Globus pallidus (tissue), 1 donor: Measurements from ENCODE around the gene CACNA1A.

Experiments used
- DNase-seq: peaks from one replicate; pipeline ENCODE4 v3.0.0-alpha.2; 2015; ENCODE audit warnings: low spot score

CACNA1A gene

GRCh38 chr19:13493516-13494310, 12.6 kb downstream of the CACNA1A start:
- no peak for DNase-seq

GRCh38 chr19:13492128-13492527, 14.2 kb downstream of the CACNA1A start:
- DNase-seq: no peak

DNA sequence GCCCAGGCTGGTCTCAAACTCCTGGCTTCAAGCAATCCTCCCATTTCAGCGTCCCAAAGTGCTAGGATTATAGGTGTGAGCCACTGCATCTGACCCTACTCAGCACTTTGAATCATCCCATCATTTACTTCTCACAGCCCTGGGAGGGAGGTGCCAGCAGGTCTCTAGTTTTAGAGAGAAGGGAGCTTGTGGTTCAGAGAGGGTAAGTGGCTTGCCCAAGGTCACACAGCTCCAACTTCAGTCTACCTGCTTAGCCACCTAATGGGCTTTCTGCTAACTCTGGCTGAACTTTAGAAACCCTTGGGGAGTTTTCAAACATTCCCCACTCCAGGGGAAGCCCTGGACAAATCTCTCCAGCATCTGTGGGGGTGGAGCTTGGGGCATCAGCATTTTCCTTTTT, 18.3 kb downstream of the CACNA1A start:
- no peak for DNase-seq

DNA sequence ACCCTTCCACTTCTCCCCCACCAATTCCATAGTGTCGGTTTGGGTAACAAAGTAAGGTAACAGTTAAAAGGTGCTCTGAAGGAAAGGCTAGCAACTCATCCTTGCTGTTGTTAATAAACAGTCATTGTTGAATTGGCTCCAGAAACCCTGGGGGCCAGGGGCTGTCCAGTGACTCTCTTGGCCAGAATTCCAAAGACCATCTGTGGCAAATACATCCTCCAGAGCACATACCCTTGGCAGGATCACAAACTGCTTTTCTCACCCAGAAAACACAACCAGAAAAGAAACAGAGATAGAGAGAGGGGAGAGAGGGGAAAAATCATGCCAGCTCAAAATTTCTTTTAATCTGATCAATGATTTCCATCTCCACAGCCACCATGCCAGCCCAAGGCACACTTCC, 22.1 kb downstream of the CACNA1A start:
- DNase-seq: no peak

GRCh38 chr19:13483215-13483614, 23.1 kb downstream of the CACNA1A start:
- no peak for DNase-seq

GRCh38 chr19:13478576-13478975, 27.7 kb downstream of the CACNA1A start:
- no peak for DNase-seq

- DNase-seq: no peak
Observed at GRCh38 chr19:13476071-13476470, 30.2 kb downstream of the CACNA1A start.

- DNase-seq: no peak
Observed at GRCh38 chr19:13475044-13475443, 31.2 kb downstream of the CACNA1A start.

DNA sequence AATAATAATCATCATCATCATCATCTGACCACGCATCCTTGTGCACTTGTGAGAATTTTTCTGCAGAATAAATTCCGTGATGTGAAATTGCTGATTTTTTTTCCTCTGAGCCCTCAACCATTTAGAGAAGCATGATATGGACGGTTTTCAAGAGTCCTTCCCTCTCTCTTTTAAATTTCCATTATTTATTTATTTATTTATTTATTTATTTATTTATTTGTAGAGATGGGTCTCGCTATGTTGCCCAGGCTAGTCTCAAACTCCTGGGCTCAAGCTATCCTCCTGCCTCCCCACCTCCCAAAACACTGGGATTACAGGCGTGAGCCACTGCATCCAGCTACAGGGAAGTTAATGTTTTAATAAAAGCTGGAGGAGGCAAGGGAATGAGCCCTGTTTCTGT, 39.6 kb downstream of the CACNA1A start:
- DNase-seq: no peak

DNA sequence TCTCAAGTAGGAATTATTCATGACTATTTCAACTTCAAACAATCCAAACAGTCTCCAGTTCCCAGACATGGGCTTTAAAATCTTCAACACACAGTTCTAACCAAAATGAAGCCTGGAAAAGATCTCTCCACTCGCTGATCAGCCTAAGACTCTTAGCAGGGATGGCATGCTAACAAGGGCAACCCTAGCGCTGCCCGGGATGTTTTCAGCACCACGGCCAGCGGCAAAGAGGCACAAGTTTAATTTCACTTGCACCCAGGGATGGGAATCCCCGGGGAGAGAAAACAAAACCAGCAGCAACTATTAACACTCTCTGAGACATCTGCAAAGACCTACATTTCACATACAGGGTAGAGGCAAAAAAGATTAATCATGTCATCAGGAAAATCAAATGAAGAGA, 43.0 kb downstream of the CACNA1A start:
- DNase-seq: no peak

DNA sequence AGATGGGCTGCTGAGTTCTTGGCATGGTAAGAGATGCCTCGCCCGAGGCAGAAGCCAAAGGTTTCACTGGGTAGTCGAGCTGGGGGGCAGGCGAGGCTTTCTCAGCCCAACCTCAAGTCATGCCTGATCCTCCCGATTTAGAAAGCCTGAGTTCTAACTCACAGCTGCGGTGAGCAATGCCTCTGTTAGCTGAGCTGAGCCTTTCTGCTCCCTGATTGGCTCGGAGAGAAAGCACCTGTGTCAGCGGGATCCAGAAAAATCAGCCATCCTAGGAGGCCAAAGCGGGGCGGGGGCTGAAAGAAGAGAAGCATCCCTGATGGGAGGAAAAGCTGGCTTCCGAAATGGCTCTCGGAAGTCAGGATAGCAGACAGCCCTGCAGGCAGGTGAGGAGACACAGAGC, 44.7 kb downstream of the CACNA1A start:
- DNase-seq: no peak

DNA sequence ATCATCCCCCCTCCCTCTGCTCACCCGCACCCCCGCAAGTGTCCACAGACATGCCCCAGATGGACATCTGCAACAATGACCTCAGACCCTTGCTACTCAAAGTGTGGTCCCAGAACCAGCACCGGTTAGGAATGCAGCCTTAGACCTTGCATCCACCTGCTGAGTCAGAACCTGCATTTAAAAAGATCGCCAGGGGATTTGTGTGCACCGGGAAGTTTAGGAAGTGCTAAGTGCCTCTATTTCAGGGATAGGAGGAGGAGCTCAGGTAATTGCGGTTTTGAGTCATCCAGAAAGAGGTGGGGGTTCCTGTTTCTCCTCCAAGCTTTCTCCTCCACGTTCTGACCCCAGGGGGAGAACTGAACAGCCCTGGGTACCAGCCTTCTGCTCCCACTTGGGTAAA, 46.2 kb downstream of the CACNA1A start:
- DNase-seq: no peak

DNA sequence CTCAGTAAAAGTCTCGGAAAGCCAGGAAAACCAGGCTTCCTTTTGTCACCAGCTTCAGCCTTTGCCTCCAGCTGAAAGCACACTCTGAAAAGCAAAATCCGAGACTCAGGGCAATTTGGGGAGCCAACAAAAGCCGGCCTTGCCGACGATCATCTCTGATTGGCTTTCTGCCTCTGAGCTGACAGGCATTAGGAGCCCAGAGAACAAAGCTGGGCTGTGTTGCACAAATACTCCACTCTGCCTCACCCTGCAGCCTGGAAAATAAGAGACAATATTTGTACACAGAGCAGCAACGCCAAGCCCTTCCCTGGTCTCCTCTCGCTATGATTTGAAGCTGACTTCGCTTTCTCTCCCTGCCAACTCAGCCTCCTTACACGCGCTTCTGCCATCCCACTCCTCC, 46.9 kb downstream of the CACNA1A start:
- peak; percentile 82 for DNase-seq

DNA sequence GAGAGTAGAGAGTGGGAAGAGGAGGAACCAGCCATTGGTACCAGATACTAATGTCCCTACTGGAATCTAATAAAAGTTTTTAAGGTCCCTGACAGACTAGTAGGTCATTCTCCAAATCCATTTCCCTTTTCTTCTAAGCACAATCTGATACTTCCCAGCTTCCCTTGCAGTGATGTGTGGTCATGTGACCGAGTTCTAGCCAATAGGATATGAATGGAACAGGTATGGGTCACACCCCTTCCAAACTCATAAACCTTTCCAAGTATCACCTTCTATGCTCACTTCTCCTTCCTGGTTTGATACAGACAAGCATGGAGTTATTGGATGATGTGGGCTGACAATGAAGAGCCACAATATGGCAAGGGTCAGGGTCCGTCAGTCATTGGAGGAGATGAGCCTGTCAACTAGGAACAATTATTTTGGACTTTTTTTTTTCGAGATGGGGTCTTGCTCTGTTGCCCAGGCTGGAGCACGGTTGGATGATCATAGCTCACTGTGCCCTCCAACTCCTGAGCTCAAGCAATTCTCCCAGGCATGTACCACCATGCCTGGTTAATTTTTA, 54.8 kb downstream of the CACNA1A start:
- no peak for DNase-seq

DNA sequence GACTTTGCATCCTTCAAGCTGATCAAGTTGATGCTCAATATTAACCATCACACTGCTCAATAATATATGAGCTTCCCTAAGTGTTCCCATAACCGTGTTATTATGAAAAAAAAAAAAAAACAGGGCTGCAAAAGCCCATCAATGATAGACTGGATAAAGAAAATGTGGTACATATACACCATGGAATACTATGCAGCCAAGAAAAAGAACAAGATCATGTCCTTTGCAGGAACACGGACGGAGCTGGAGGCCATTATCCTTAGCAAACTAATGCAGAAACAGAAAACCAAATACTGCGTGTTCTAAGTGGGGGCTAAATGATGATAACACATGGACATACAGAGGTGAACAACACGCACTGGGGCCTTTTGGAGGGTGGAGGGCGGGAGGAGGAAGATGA, 58.3 kb downstream of the CACNA1A start:
- DNase-seq: no peak

DNA sequence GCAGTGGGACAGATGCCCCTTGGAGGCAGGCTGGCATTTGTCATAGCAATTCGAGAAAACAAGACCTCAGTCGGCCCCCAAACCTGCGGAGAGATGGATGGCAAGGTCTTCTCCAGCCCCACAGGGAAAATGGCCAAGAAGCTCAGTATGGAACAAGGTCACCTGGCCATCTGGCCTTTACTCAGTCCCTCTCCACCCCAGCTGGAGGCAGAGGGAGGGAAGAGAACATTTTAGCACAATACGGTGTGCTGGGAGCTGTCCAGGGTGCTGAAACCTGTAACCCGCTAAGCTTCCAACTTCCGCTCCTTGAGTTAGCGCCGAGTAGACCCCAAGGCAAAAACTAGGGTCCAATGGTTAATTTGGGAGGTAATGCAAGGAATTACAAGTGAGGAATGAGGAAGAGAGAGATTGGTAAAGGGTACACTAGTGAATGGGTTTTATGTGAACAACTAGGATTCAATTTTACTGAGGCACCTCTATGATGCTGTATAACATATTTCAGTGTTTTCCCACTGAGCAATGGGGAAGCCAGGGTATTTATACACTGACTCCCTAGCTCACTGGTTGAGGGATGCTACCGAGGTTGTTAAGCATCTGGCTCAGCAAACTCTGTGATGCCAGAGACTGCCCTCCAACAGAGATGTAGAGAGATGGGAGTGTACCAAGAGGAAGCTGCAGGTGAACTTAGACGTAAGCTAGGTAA, 64.3 kb downstream of the CACNA1A start:
- DNase-seq: no peak

GRCh38 chr19:13437919-13438618, 68.2 kb downstream of the CACNA1A start:
- DNase-seq: peak; percentile 26

DNA sequence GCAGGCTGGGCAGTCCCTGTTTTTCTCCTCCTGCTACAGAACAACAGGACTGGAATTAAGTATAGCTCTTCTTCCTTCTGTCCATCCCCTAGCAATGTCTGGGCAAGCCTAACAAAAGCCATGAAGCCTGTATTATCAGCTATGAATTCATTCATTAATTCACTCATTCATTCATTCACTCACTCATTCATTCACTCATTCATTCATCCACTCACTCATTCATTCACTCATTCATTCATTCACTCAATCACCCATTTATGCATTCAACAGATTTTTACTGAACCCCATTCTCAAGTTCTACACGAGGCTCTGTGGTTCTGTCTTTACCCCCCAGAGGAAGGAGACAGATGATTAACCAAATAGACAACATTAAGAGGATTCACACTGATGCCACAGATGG, 69.9 kb downstream of the CACNA1A start:
- no peak for DNase-seq

DNA sequence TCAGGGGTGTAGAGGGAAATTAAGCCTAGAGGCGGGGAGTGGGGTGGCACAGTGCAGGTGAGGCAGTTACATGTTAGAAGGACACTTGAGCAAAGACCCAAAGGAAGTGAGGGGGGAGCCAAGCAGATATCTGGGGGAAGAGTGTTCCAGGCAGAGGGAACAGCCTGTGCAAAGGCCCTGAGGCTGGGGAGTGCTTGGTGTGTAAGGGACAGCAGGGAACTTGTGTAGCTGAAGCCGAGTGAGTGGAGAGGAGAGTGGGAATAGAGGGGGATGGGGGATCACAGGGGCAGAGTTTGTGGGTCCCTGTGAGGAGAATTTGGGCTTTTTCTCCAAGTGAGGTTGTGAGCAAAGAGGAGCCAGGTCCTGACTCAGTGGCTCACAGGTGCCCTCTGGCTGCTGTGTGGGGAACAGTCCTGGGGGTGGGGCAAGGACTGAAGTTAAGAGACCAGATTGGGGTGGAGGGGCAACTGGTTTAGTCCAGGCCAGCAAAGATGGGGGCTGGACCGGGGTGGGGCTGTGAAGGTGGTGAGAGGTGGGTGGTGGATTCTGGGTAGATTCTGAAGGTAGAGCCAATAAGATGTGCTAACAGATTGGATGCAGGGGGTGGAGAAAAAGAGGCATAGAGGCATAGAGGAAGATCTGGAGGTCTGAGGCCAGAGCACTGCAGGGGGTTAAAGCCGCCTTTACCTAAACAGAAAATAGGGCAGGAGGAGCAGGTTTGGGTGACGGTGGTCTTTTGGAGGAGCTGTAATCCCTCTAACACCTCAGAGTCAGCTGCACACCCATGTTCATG, 75.3 kb downstream of the CACNA1A start:
- no peak for DNase-seq

- no peak for DNase-seq
Observed at GRCh38 chr19:13429563-13429962, 76.7 kb downstream of the CACNA1A start.

DNA sequence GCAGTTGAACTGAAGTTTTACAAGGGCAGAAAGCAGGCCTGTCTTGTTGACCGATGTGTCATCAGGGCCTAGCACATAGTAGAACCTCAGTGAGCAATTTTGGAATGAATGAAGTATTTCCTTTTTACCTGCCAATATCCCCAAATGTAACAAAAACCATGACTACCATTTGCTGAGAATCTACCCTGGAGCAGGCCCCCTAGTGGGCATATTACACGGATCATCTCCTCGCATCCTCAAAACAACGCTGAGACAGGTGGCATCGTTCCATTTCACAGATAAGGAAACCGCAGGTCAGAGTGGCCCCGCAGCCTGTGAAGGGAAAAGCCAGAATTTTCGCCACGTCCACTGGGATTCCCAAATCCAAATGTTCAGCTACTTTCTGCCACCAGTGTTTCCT, 77.9 kb downstream of the CACNA1A start:
- no peak for DNase-seq
